T-helper 2 cell treated with Interferon-gamma antibody and Interleukin-4, amounts not matched to agents 100 ng/mL and 5 ng/mL, for 36 hours (primary cell): ENCODE data around the gene CYP2J2. TPM values are rescaled to one million over a fixed set of nuclear protein-coding genes. Genes with fewer than 3 reads are reported as not detected.
"Not testable (repeated sequence)": the region's sequence is repeated elsewhere in the genome, so short reads cannot be mapped to it uniquely, and the experiment has no call there.

ENCODE experiments used
- intact Hi-C: fragments of 100-400 bp; cut with micrococcal nuclease; formaldehyde crosslinking; loops from one replicate; pipeline ENCODE4 v1.15.1; 2023
- total RNA-seq: library from RNA; stranded (reverse); gene quantifications from 2 replicates; pipeline ENCODE4 v1.2.3, GENCODE V29; 2022

Gene CYP2J2
- total RNA-seq, 1 donor from 2014 or later: 1.0 TPM

- intact Hi-C loops: not testable (repeated sequence)
These were observed 5.2 kb downstream of the CYP2J2 start for GRCh38 chr1:59921258-59921899.

- intact Hi-C loops: no loop called here
These were observed 6.8 kb downstream of the CYP2J2 start for GRCh38 chr1:59919746-59920145.

- intact Hi-C loops: no loop called here
These were observed 8.8 kb downstream of the CYP2J2 start for GRCh38 chr1:59917785-59918180.

- intact Hi-C loops: no loop called here
These were observed 9.4 kb downstream of the CYP2J2 start for GRCh38 chr1:59917026-59917784.

- intact Hi-C loops: no loop called here
These were observed 11.1 kb downstream of the CYP2J2 start for GRCh38 chr1:59915516-59915915.

- intact Hi-C loops: not testable (repeated sequence)
These were observed 11.7 kb downstream of the CYP2J2 start for GRCh38 chr1:59914791-59915286.

GRCh38 chr1:59908682-59909081 lies 17.9 kb downstream of the CYP2J2 start:
- intact Hi-C loops: no loop called here

GRCh38 chr1:59908084-59908483 lies 18.5 kb downstream of the CYP2J2 start:
- intact Hi-C loops: no loop called here

- intact Hi-C loops: no loop called here
These were observed 19.6 kb downstream of the CYP2J2 start for GRCh38 chr1:59906931-59907330.

GRCh38 chr1:59903141-59903754 lies 23.3 kb downstream of the CYP2J2 start:
- intact Hi-C loops: loop anchor here (1.0 kb wide), 1 partner anchor 44 kb away; no protein-coding TSS in a partner anchor

- intact Hi-C loops: no loop called here
These were observed 24.7 kb downstream of the CYP2J2 start for GRCh38 chr1:59901770-59902388.

- intact Hi-C loops: no loop called here
These were observed 25.9 kb downstream of the CYP2J2 start for GRCh38 chr1:59900640-59901039.

GRCh38 chr1:59898927-59899326 lies 27.6 kb downstream of the CYP2J2 start:
- intact Hi-C loops: no loop called here

- intact Hi-C loops: no loop called here
These were observed 29.4 kb downstream of the CYP2J2 start for GRCh38 chr1:59897165-59897564.

- intact Hi-C loops: no loop called here
These were observed 33.4 kb downstream of the CYP2J2 start for GRCh38 chr1:59892841-59893811.

GRCh38 chr1:59885160-59885832 lies 41.3 kb downstream of the CYP2J2 start:
- intact Hi-C loops: no loop called here

- intact Hi-C loops: no loop called here
These were observed 45.8 kb downstream of the CYP2J2 start for GRCh38 chr1:59880735-59881134.

- intact Hi-C loops: loop anchor here (1.0 kb wide), 1 partner anchor 67 kb away; no protein-coding TSS in a partner anchor
These were observed 46.5 kb downstream of the CYP2J2 start for GRCh38 chr1:59879996-59880505.

- intact Hi-C loops: loop anchor here (1.0 kb wide), 1 partner anchor 68 kb away; no protein-coding TSS in a partner anchor
These were observed 47.0 kb downstream of the CYP2J2 start for GRCh38 chr1:59879574-59879973.

GRCh38 chr1:59878370-59878769 lies 48.2 kb downstream of the CYP2J2 start:
- intact Hi-C loops: no loop called here
